Measurements from ENCODE around the gene USP20. TPM values are rescaled to one million over a fixed set of nuclear protein-coding genes. Genes with fewer than 3 reads are reported as not detected.

USP20 gene
- total and polyA plus RNA-seq, 2 donors (not counting 3 experiments of a cell fraction or from before 2014, with no cell fraction given) = 13.4 to 25.9 TPM

GRCh38 chr9:129785866-129786265, 49.4 kb upstream of the USP20 start:
- ChIA-PET CTCF (interaction anchor here (1.8 to 8.2 kb wide), 3 partner anchors 10 to 60 kb away, joined by 3 to 127 read pairs (median 67); no protein-coding TSS in a partner anchor), POLR2A (no interaction called here)
- Histone ChIP-seq H4K20me1 (replicated peaks; ENCODE audit: control insufficient read depth, extremely low read depth, insufficient read depth, low read length) (no peaks in the 10 kb centered on the region), H3K79me2 (ENCODE audit: control insufficient read depth, insufficient read depth, low read length) (no peaks in the 10 kb centered on the region), H3K36me3 (ENCODE audit: control insufficient read depth in 2 of 2, extremely low read depth in 1 of 2, insufficient read depth in 2 of 2, low read length in 2 of 2) (no peaks in the 10 kb centered on the region), H3K4me2 (ENCODE audit: insufficient read depth, low read length) (no peak overlapping the region), H2AFZ (ENCODE audit: low read depth, low read length) (no peak overlapping the region), H3K4me1 (ENCODE audit: control insufficient read depth, extremely low read depth, insufficient read depth, low read length) (no peaks in the 10 kb centered on the region), H3K27me3 (ENCODE audit: control insufficient read depth in 2 of 2, insufficient read depth in 2 of 2, low read length in 2 of 2) (no peaks in the 10 kb centered on the region), H3K9me3 (replicated peaks; ENCODE audit: control insufficient read depth, insufficient read depth, low read length) (no peaks in the 10 kb centered on the region), H3K9ac (replicated peaks; ENCODE audit: extremely low read depth, insufficient read depth, low read length) (no peak overlapping the region), H3K4me3 (replicated peaks in 1 of 3; ENCODE audit: insufficient read depth in 1 of 3, low read depth in 1 of 3, low read length in 3 of 3) (no peak overlapping the region), H3K9me1 (replicated peaks; ENCODE audit: control insufficient read depth, extremely low read depth, insufficient read depth, low read length) (no peaks in the 10 kb centered on the region), H3K27ac (ENCODE audit: insufficient read depth, low read depth, low read length) (no peak overlapping the region)
- no TSS peak for BruUV-seq (replicated peaks)
- DNase-seq (ENCODE audit: low read depth, low spot score) (no peak), FAIRE-seq (no peak)
- dilution Hi-C loops (cut with MboI; ENCODE audit: extremely low pct_ligation_motif_present, low sequenced_read_pairs) = no loop called here
- intact Hi-C loops (cut with micrococcal nuclease) = no loop called here
- TF ChIP-seq FOS (IDR thresholded peaks at IDR 0.05; ENCODE audit: borderline replicate concordance, insufficient read depth, low read length) = no peak
- no peak for TF ChIP-seq MYC (IDR thresholded peaks at IDR 0.05; ENCODE audit: low read depth, low read length)
- TF ChIP-seq MAX (IDR thresholded peaks at IDR 0.05; ENCODE audit: insufficient read depth, insufficient read length) = no peak
- no peak for TF ChIP-seq GATA2 (IDR thresholded peaks at IDR 0.05; ENCODE audit: insufficient read depth, insufficient read length, low read depth, low read length)
- TF ChIP-seq, protein P1, sequence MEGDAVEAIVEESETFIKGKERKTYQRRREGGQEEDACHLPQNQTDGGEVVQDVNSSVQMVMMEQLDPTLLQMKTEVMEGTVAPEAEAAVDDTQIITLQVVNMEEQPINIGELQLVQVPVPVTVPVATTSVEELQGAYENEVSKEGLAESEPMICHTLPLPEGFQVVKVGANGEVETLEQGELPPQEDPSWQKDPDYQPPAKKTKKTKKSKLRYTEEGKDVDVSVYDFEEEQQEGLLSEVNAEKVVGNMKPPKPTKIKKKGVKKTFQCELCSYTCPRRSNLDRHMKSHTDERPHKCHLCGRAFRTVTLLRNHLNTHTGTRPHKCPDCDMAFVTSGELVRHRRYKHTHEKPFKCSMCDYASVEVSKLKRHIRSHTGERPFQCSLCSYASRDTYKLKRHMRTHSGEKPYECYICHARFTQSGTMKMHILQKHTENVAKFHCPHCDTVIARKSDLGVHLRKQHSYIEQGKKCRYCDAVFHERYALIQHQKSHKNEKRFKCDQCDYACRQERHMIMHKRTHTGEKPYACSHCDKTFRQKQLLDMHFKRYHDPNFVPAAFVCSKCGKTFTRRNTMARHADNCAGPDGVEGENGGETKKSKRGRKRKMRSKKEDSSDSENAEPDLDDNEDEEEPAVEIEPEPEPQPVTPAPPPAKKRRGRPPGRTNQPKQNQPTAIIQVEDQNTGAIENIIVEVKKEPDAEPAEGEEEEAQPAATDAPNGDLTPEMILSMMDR (IDR thresholded peaks at IDR 0.05; ENCODE audit: extremely low read depth in 1 of 2, insufficient read depth in 1 of 2, low read depth in 1 of 2, low read length in 2 of 2) = no peak
- no peak for TF ChIP-seq EZH2 (IDR thresholded peaks at IDR 0.05; ENCODE audit: borderline replicate concordance, low read depth, low read length, severe bottlenecking)
- TF ChIP-seq JUN (IDR thresholded peaks at IDR 0.05; ENCODE audit: borderline replicate concordance, insufficient read depth, insufficient read length, low read depth) = no peak
- no peak for TF ChIP-seq POLR2A (IDR thresholded peaks at IDR 0.05; ENCODE audit: low read depth, low read length)
